ENCODE data around the gene NRCAM.

GRCh38 chr7:108193594-108194498 is 262.4 kb downstream of the NRCAM start:
- TF ChIP-seq NR3C1 (CRISPR knock-in tag; conservative IDR thresholded peaks at IDR 0.05; ENCODE audit: low read depth) (no peak), NR2C2 (CRISPR knock-in tag; IDR thresholded peaks at IDR 0.05) (no peak), CTCF (IDR thresholded peaks at IDR 0.05) (no peak), ESRRA (CRISPR knock-in tag; IDR thresholded peaks at IDR 0.05; ENCODE audit: borderline replicate concordance) (no peak), SP1 (CRISPR knock-in tag; conservative IDR thresholded peaks at IDR 0.05) (no peak), JUN (CRISPR knock-in tag; IDR thresholded peaks at IDR 0.05) (no peak)
